ENCODE measurements around the gene CEP170.
"Not testable (repeated sequence)": the region's sequence is repeated elsewhere in the genome, so short reads cannot be mapped to it uniquely, and the experiment has no call there.

CEP170 gene

DNA sequence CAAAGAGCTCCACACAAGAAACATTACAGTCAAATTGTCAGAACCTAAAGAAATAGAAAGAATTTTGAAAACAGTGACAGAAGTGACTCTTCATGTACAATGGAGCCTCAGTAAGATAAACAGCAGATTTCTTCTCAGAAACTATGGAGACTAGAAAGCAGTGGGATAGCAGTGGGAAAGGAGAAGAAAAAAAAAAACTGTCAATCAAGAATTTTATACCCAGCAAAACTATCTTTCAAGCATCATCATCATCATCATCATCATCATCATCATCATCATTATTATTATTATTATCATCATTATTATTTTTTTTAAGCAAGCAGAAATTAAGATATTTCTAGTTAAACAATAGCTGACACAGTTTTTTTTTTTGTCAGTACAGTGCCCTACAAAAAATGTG lies 24.2 kb downstream of the CEP170 start:
- no peak for DNase-seq

DNA sequence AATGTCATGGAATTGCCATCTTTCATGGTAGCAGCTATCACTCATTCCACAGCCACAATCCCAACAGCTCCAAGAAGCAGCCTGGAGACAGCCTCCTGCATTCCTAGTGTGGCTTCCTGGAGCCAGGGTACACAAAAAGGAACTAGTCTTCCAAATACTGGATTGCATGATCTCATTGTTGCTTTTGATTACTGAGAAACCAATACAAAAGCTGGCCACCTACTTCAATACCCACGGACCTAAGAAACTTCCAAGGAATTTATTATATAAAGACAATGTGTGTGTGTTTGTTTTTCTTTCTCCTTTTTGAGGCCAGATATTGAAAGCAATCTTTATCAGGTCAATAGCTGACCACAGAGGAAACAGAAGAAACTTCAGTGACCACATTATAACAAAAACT lies 25.6 kb downstream of the CEP170 start:
- no peak for DNase-seq

GRCh38 chr1:243227622-243228021 lies 27.5 kb downstream of the CEP170 start:
- no peak for DNase-seq

- DNase-seq: no peak
Observed at GRCh38 chr1:243218059-243218458, 37.0 kb downstream of the CEP170 start.

GRCh38 chr1:243217349-243217748 lies 37.7 kb downstream of the CEP170 start:
- no peak for DNase-seq

- DNase-seq: no peak
Observed at GRCh38 chr1:243216741-243217140, 38.3 kb downstream of the CEP170 start.

GRCh38 chr1:243215276-243215875 lies 39.7 kb downstream of the CEP170 start:
- not testable (repeated sequence) for DNase-seq

GRCh38 chr1:243213045-243213787 lies 41.9 kb downstream of the CEP170 start:
- DNase-seq: no peak

GRCh38 chr1:243211984-243212383 lies 43.1 kb downstream of the CEP170 start:
- DNase-seq: not testable (repeated sequence)

- DNase-seq: not testable (repeated sequence)
Observed at GRCh38 chr1:243205026-243205501, 50.0 kb downstream of the CEP170 start.

DNA sequence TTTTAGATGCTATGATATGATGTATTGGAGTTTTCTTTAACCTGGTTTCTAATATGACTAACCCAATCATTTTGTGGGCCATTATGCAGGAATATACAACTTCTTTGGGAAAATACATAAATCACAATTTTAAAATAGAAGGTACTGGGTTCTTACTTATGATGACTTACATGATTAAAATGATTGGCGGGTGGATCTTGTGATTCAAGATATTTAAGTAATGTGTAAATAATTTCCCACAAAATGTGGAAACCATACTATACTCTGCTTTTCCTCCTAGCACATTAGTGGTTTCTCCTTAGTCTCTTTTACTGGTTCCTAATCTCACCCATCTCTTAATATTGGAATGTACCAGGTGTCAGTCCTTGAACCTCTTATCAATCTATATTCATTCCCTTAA lies 50.7 kb downstream of the CEP170 start:
- not testable (repeated sequence) for DNase-seq

GRCh38 chr1:243203196-243203595 lies 51.9 kb downstream of the CEP170 start:
- not testable (repeated sequence) for DNase-seq

DNA sequence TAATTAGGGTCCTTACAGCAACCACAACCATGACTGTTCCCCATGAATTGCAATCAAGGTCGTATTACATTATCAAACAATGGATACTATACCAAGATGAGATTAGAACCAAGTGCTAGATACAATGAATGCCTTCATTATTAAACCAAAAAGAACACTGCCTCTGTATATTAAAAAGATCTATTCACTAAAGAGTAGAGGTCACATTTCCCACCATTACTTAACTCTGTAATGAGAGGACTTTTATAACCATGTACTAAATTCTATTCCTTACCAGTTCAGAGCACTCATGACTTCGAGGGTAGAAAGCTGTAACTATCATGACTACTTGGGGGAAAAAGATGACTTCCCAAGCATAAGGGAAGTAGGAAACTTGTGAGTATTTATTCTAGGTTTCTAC lies 53.8 kb downstream of the CEP170 start:
- DNase-seq: not testable (repeated sequence)

- DNase-seq: not testable (repeated sequence)
Observed at GRCh38 chr1:243197524-243197923, 57.6 kb downstream of the CEP170 start.

- DNase-seq: not testable (repeated sequence)
Observed at GRCh38 chr1:243193330-243193729, 61.8 kb downstream of the CEP170 start.

DNA sequence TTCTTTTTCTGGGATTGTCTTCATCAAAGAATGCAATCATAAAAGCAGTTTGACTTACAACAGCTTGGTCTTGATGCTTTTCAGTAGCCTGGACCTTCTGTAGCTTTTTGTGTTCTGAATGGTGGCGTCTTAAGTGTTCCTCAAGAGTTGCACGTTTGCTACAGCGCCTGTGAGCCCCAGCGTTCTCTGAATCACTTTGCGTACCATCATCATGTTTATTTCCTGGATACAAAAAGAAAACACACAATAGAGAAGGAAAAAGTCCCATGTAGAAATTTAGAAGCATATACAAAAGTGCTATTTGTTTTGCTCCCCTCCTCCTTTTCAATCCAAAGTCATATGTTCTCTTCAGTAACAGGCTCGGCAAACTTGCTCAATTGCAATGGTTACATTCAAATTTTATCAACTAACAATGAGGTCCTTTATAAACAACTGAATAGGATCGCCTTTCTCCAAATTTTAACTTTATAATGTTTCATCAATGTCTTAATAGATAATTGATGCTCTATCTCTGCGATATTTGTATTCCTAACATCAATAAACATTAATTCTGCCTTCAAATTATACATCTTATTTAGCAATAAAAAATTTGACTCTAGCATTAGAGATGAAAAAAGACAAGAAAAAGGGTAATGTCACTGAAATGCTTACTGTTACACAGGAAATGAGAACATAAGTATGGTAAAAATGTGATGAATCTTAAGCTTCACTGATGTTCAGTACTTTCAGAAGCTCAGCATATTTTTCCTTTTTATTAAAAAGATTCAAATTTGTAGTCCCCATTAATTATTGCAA lies 68.7 kb downstream of the CEP170 start:
- DNase-seq: not testable (repeated sequence)

- DNase-seq: not testable (repeated sequence)
Observed at GRCh38 chr1:243184787-243185186, 70.3 kb downstream of the CEP170 start.

- not testable (repeated sequence) for DNase-seq
Observed at GRCh38 chr1:243183661-243184060, 71.4 kb downstream of the CEP170 start.

DNA sequence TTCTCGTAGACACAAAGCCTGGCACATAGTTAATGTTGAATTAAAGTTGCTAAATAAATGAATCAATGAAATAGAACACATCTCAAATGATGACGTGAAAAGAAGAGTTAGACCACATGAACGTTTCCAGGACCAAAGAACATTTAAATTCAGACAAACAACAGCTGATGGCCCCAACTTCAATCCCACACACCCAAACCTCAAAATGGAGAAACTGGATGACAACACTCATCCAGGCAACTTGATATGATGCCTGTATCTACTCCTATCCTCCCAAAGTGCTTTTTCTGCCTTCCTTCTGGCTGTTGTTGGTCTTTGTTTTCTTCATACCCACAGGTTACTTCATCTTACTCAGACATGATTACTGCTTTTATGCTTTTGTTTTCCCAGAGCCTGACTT lies 71.9 kb downstream of the CEP170 start:
- not testable (repeated sequence) for DNase-seq

DNA sequence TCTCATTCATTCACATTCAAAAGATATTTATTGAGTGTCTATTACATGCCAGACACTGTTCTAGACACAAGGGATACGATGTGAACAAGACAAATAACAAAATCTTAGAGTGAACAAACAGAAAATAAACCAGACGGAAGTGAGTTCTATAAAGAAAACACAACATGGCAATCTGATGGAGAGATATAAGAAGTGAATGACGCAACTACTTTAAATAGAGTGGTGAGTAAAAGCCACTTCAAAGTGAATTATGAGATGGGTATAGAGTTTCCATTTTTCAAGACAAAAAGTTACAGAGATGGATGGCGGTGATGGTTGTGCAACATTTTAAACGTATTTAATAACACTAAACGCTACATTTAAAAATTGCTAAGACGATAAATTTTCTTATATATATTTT lies 75.4 kb downstream of the CEP170 start:
- peak; percentile 3 for DNase-seq

DNA sequence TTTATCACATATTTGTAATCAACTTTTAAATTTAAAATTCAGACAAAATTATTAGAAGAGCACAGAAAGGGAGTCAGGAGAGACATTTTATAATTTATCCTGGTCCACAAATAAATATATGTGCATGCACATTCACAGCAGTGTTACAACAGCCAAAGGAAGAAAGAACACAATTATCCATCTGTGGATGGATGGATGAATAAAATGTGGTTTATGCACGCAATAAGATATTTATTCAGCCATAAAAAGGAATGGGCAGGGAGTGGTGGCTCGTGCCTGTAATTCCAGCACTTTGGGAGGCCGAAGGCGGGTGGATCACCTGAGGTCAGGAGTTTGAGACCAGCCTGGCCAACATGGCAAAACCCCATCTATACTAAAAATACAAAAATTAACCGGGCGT lies 77.3 kb downstream of the CEP170 start:
- not testable (repeated sequence) for DNase-seq

GRCh38 chr1:243173758-243174369 lies 81.2 kb downstream of the CEP170 start:
- not testable (repeated sequence) for DNase-seq

- DNase-seq: not testable (repeated sequence)
Observed at GRCh38 chr1:243164911-243165310, 90.2 kb downstream of the CEP170 start.

Data from activated CD4-positive, alpha-beta T cell treated with anti-CD3 and anti-CD28 coated beads, Interleukin-2, Interleukin-6, amounts not matched to agents 100 ng/mL and 50 ng/mL, durations not matched to agents 16 hours and 8 hours (primary cell).